IMR-90 (cell line): ENCODE data around the gene GUCY1A2. TPM values are rescaled to one million over a fixed set of nuclear protein-coding genes. Genes with fewer than 3 reads are reported as not detected.

Experiments used
- ATAC-seq: fragments of 200-7000 bp; cut with Tn5 transposase; 2 replicates; pipeline ENCODE4 v1.9.1; 2020; ENCODE audit warnings: low read depth, mild to moderate bottlenecking, moderate library complexity
- BruUV-seq: library from RNA; stranded (reverse); fragments of 400-500 nt; replicated peaks from 2 replicates; lab custom pipeline; 2021; lab: Mats Ljungman, UMichigan
- CTCF ChIA-PET: fragments of 300-600 bp; formaldehyde crosslinking; extraction: SDS; loops from one replicate; lab custom pipeline; 2021; ENCODE audit warnings: antibody characterized with exemption; lab: Yijun Ruan, JAX
- POLR2A ChIA-PET: fragments of 300-600 bp; sonication (Branson Sonifier 250); formaldehyde crosslinking; loops from one replicate; lab custom pipeline; 2022; ENCODE audit warnings: antibody characterized with exemption; ENCODE audit not compliant: unreplicated experiment; lab: Charles Lee
- DNase-seq: peaks from one replicate; pipeline ENCODE4 v3.0.0; 2013
- H2AFZ ChIP-seq: replicated peaks from 2 replicates; pipeline ENCODE3; 2013; ENCODE audit warnings: low read length, mild to moderate bottlenecking; ENCODE audit not compliant: poor library complexity
- H2AK5ac ChIP-seq: 2 replicates; pipeline ENCODE4 v1.6.1; 2013; ENCODE audit warnings: low read depth, low read length, inconsistent platforms
- H2AK9ac ChIP-seq: replicated peaks from 2 replicates; pipeline ENCODE3; 2013; ENCODE audit warnings: mild to moderate bottlenecking, low read depth, low read length, moderate library complexity; ENCODE audit not compliant: poor library complexity
- H2BK120ac ChIP-seq: 2 replicates; pipeline ENCODE4 v1.6.1; 2013; ENCODE audit warnings: low read depth, low read length, inconsistent platforms
- H2BK15ac ChIP-seq: 3 replicates; pipeline ENCODE4 v1.6.1; 2013; ENCODE audit warnings: low read depth, low read length, inconsistent platforms
- H2BK20ac ChIP-seq: 2 replicates; pipeline ENCODE4 v1.6.1; 2013; ENCODE audit warnings: low read depth, mild to moderate bottlenecking, inconsistent platforms, low read length, moderate library complexity
- H2BK5ac ChIP-seq: 2 replicates; pipeline ENCODE4 v1.6.1; 2013; ENCODE audit warnings: mild to moderate bottlenecking, low read depth, low read length, inconsistent platforms; ENCODE audit not compliant: poor library complexity, severe bottlenecking
- H3K14ac ChIP-seq: replicated peaks from 2 replicates; pipeline ENCODE4 v1.6.1; 2013; ENCODE audit warnings: low read depth, low read length, inconsistent platforms
- H3K18ac ChIP-seq: 2 replicates; pipeline ENCODE4 v1.6.1; 2013; ENCODE audit warnings: low read depth, low read length, control low read depth
- H3K23ac ChIP-seq: 2 replicates; pipeline ENCODE4 v1.6.1; 2013; ENCODE audit warnings: low read depth, low read length, inconsistent platforms
- H3K27ac ChIP-seq: 2 replicates; pipeline ENCODE4 v1.5.1; 2013; ENCODE audit warnings: mild to moderate bottlenecking, control low read depth, low read length; ENCODE audit not compliant: insufficient read depth
- H3K27me3 ChIP-seq: 2 replicates; pipeline ENCODE4 v1.6.1; 2013; ENCODE audit warnings: low read length; ENCODE audit not compliant: control insufficient read depth, insufficient read depth
- H3K36me3 ChIP-seq: 2 replicates; pipeline ENCODE4 v1.6.1; 2013; ENCODE audit warnings: low read length, mixed read lengths; ENCODE audit not compliant: control insufficient read depth, insufficient read depth
- H3K4ac ChIP-seq: 2 replicates; pipeline ENCODE4 v1.6.1; 2013; ENCODE audit warnings: low read depth, low read length, inconsistent platforms
- H3K4me1 ChIP-seq: 2 replicates; pipeline ENCODE4 v1.6.1; 2013; ENCODE audit warnings: low read length, mixed read lengths; ENCODE audit not compliant: control insufficient read depth, insufficient read depth
- H3K4me2 ChIP-seq: 2 replicates; pipeline ENCODE4 v1.6.1; 2013; ENCODE audit warnings: low read depth, mild to moderate bottlenecking, control low read depth, low read length, moderate library complexity
- H3K4me3 ChIP-seq: 2 replicates; pipeline ENCODE4 v1.5.1; 2013; ENCODE audit warnings: low read depth, mild to moderate bottlenecking, control low read depth, low read length, moderate library complexity; ENCODE audit not compliant: insufficient read depth
- H3K56ac ChIP-seq: 2 replicates; pipeline ENCODE4 v1.6.1; 2013; ENCODE audit warnings: low read length, inconsistent platforms; ENCODE audit not compliant: insufficient read depth; ENCODE audit errors: extremely low read depth
- H3K79me1 ChIP-seq, 2 experiments: 2 replicates each; pipeline ENCODE4 v1.6.1; 2013; ENCODE audit warnings: low read length in 2 of 2, inconsistent platforms in 1 of 2, low read depth in 1 of 2
- H3K9ac ChIP-seq: 2 replicates; pipeline ENCODE4 v1.6.1; 2013; ENCODE audit warnings: low read depth, low read length, control low read depth
- H3K9me1 ChIP-seq: 2 replicates; pipeline ENCODE4 v1.6.1; 2013; ENCODE audit warnings: low read length, inconsistent platforms; ENCODE audit not compliant: insufficient read depth
- H3K9me3 ChIP-seq: 2 replicates; pipeline ENCODE4 v1.6.1; 2013; ENCODE audit warnings: low read length; ENCODE audit not compliant: control insufficient read depth, insufficient read depth
- H4K20me1 ChIP-seq: 2 replicates; pipeline ENCODE4 v1.6.1; 2013; ENCODE audit warnings: low read length, inconsistent platforms; ENCODE audit not compliant: insufficient read depth
- H4K5ac ChIP-seq: 2 replicates; pipeline ENCODE4 v1.6.1; 2013; ENCODE audit warnings: mild to moderate bottlenecking, low read depth, low read length, control low read depth
- H4K8ac ChIP-seq, 2 experiments: 2 replicates each; pipeline ENCODE4 v1.6.1; 2013; ENCODE audit warnings: low read depth in 2 of 2, low read length in 2 of 2, control low read depth in 1 of 2, inconsistent platforms in 1 of 2
- H4K91ac ChIP-seq: 2 replicates; pipeline ENCODE4 v1.6.1; 2013; ENCODE audit warnings: low read depth, low read length, inconsistent platforms; ENCODE audit not compliant: insufficient read depth
- BHLHE40 ChIP-seq: fragments of 150-350 bp; IDR thresholded peaks from 2 replicates; pipeline ENCODE4 v1.6.1; 2016; ENCODE audit warnings: mild to moderate bottlenecking, low read depth, low read length
- ELK1 ChIP-seq: fragments of 150-350 bp; IDR thresholded peaks from 2 replicates; pipeline ENCODE4 v1.6.1; 2016; ENCODE audit warnings: low read depth, mild to moderate bottlenecking, low read length, moderate library complexity, borderline replicate concordance
- FOS ChIP-seq: fragments of 150-350 bp; IDR thresholded peaks from 2 replicates; pipeline ENCODE4 v1.6.1; 2016; ENCODE audit warnings: low read depth, low read length
- MAFK ChIP-seq: IDR thresholded peaks from 2 replicates; pipeline ENCODE4 v1.6.1; 2012; ENCODE audit warnings: low read depth, low read length, improper control_type of control experiment
- MAZ ChIP-seq: IDR thresholded peaks from 2 replicates; pipeline ENCODE4 v1.6.1; 2012; ENCODE audit warnings: low read depth, mild to moderate bottlenecking, low read length, improper control_type of control experiment, moderate library complexity, borderline replicate concordance
- NFE2L2 ChIP-seq: fragments of 150-350 bp; IDR thresholded peaks from 2 replicates; pipeline ENCODE4 v1.6.1; 2016; ENCODE audit warnings: low read depth, mild to moderate bottlenecking, low read length
- RAD21 ChIP-seq: IDR thresholded peaks from 2 replicates; pipeline ENCODE4 v1.6.1; 2012; ENCODE audit warnings: low read length, improper control_type of control experiment
- RCOR1 ChIP-seq: IDR thresholded peaks from 2 replicates; pipeline ENCODE4 v1.6.1; 2012; ENCODE audit warnings: mild to moderate bottlenecking, low read length, improper control_type of control experiment; ENCODE audit not compliant: insufficient replicate concordance
- RFX5 ChIP-seq: IDR thresholded peaks from 2 replicates; pipeline ENCODE4 v1.8.0; 2012; ENCODE audit warnings: low read depth, mild to moderate bottlenecking, low read length, moderate library complexity
- USF2 ChIP-seq: fragments of 150-350 bp; IDR thresholded peaks from 2 replicates; pipeline ENCODE4 v1.6.1; 2017; ENCODE audit warnings: mild to moderate bottlenecking, antibody characterized with exemption, low read length, low read depth
- WGBS, 2 experiments: methylation state at CpG; one replicate each; pipeline versions ENCODE4 v1.1.5 to v1.1.7; 2013; ENCODE audit warnings: missing lambda C conversion rate in 2 of 2; ENCODE audit not compliant: insufficient read length in 1 of 2; ENCODE audit errors: extremely low coverage in 2 of 2; 5-methylcytosine and 5-hydroxymethylcytosine counted together
- dilution Hi-C: fragments of 300-500 bp; cut with HindIII; formaldehyde crosslinking; loops from one replicate; pipeline ENCODE4 v1.14.3; 2018; ENCODE audit warnings: low sequenced_read_pairs; ENCODE audit not compliant: unreplicated experiment
- in situ Hi-C: fragments of 300-500 bp; cut with MboI; formaldehyde crosslinking; loops from 3 replicates; pipeline ENCODE4 v1.14.3; 2019; ENCODE audit warnings: low sequenced_read_pairs, inconsistent platforms, mixed read lengths
- intact Hi-C: fragments of 100-400 bp; cut with micrococcal nuclease; formaldehyde crosslinking; loops from 2 replicates; pipeline ENCODE4 v1.10.0; 2022
- polyA plus RNA-seq, 3 experiments: library from polyadenylated mRNA; depleted of rRNA; stranded (reverse); fragments of >200 nt; gene quantifications; 2 replicates each; pipeline ENCODE4 v1.2.3, GENCODE V29; 2012; ENCODE audit warnings: low replicate concordance in 1 of 3
- total RNA-seq: library from RNA; depleted of rRNA; stranded (reverse); fragments of >200 nt; gene quantifications from 2 replicates; pipeline ENCODE4 v1.2.3, GENCODE V29; 2012
- TF ChIP-seq, protein P1 (sequence below): conservative IDR thresholded peaks from 2 replicates; pipeline ENCODE4 v1.5.1; 2012; ENCODE audit warnings: mild to moderate bottlenecking, low read depth, low read length, improper control_type of control experiment

The GUCY1A2 gene
- total and polyA plus RNA-seq, 2 of the 4 experiments (the other 2 are of a cell fraction): under 0.01 to 0.03 TPM

DNA sequence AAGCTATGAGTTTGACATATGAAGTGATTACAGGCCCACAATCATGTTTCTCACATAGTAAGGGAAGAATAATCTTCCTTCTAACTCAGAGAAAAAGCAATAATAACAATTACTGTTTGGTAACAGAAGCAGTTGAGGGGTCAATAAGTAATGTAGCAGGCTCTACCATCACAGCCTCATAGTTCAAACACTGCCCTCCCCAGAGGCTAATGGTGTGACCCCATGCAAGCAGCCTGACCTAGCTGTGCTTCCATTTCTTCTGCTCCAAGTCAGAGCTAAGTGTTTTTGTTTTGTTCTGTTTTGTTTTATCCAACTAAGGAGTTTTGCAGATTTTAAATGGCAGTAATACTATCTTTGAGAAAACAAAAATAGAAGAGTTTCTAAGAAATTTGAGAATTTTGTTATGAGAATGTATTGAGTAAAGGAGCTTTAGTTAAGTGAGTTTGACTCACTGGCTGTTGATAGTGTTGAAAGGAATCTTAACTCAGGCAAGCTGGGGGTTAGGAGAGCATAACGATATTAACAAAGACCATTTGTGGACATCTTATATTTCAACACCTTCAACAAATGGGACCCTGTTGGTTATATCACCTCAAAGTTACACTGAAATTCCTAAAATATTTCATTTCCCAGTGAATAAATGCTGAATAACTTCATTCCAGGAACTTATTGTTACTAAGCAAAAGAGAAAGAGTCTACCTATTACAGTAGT lies 48.5 kb downstream of the GUCY1A2 start:
- H3K4me1 ChIP-seq: no peaks in the 10 kb centered on the region
- no peaks in the 10 kb centered on the region for H3K9me3 ChIP-seq
- ATAC-seq (no peak), DNase-seq (no peak)
- H3K27me3 ChIP-seq: no peaks in the 10 kb centered on the region
- no peak overlapping the region for H3K4me2 ChIP-seq
- no peak overlapping the region for H3K9ac ChIP-seq
- no peaks in the 10 kb centered on the region for H3K36me3 ChIP-seq
- BruUV-seq: no TSS peak
- H3K18ac ChIP-seq: no peak overlapping the region
- H2BK5ac ChIP-seq: no peak overlapping the region
- no peak overlapping the region for H2AFZ ChIP-seq
- no peak for TF ChIP-seq USF2
- no peak for TF ChIP-seq ELK1
- TF ChIP-seq RAD21: no peak
- no peak for TF ChIP-seq MAFK
- no peak for TF ChIP-seq FOS
- TF ChIP-seq MAZ: no peak
- no peak for TF ChIP-seq BHLHE40
- TF ChIP-seq, protein P1, sequence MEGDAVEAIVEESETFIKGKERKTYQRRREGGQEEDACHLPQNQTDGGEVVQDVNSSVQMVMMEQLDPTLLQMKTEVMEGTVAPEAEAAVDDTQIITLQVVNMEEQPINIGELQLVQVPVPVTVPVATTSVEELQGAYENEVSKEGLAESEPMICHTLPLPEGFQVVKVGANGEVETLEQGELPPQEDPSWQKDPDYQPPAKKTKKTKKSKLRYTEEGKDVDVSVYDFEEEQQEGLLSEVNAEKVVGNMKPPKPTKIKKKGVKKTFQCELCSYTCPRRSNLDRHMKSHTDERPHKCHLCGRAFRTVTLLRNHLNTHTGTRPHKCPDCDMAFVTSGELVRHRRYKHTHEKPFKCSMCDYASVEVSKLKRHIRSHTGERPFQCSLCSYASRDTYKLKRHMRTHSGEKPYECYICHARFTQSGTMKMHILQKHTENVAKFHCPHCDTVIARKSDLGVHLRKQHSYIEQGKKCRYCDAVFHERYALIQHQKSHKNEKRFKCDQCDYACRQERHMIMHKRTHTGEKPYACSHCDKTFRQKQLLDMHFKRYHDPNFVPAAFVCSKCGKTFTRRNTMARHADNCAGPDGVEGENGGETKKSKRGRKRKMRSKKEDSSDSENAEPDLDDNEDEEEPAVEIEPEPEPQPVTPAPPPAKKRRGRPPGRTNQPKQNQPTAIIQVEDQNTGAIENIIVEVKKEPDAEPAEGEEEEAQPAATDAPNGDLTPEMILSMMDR: no peak
- TF ChIP-seq RCOR1: no peak
- TF ChIP-seq RFX5: no peak
- no peak for TF ChIP-seq NFE2L2
- H2BK20ac ChIP-seq: no peak overlapping the region
- no peak overlapping the region for H4K8ac ChIP-seq
- no CpG with 5 or more reads among the region's 1 CpG for WGBS, 2 experiments
- dilution Hi-C loops: no loop called here
- intact Hi-C loops: no loop called here
- no peaks in the 10 kb centered on the region for H4K20me1 ChIP-seq
- no peak overlapping the region for H3K14ac ChIP-seq
- no peak overlapping the region for H3K4ac ChIP-seq
- in situ Hi-C loops: no loop called here
- no peak overlapping the region for H3K27ac ChIP-seq
- no peak overlapping the region for H2AK5ac ChIP-seq
- H2AK9ac ChIP-seq: no peak overlapping the region
- H3K4me3 ChIP-seq: no peak overlapping the region
- ChIA-PET CTCF (no interaction called here), POLR2A (no interaction called here)
- no peak overlapping the region for H2BK15ac ChIP-seq
- H4K5ac ChIP-seq: no peak overlapping the region
- no peaks in the 10 kb centered on the region for H3K79me1 ChIP-seq
- no peak overlapping the region for H2BK120ac ChIP-seq
- H3K23ac ChIP-seq: no peak overlapping the region
- H3K9me1 ChIP-seq: no peaks in the 10 kb centered on the region
- H3K56ac ChIP-seq: no peak overlapping the region
- H4K91ac ChIP-seq: no peak overlapping the region
